ENCODE measurements around the gene PCED1A.

The PCED1A gene

DNA sequence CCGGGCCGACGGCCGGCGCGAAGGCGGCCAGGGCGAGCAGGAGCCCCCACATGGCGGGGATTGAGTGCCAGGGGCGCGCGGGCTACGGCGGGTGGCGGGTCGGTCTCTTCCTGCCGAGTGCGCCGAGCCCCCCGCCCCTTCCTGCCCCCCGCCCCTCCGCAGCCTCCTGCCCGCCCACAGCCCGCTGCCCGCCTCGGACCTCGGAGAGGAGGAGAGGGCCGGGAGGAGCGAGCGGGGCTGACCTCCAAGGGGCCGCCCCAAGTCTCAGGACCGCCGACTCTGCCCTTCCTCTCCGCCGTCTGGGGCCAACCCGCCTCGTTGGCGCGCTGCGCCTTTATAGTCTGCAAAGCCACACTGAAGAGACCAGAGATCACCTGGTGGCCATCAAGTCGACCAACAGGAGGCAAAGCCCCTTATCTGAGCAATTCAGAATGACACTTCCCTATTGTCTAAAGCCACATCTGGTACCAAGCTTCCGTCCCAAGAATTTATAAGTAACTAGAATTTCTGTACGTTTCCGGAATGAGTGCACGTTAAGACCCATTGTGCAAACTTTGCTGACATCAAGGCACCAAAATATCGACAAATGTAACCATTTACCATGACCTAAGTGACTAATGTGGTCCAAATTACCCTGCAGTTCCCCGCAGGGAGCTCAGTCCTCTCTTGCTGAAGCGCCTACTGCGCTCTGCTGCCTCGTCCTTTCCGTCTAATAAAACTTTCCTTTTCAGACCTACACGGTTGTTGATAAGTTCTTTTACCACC is 39.8 kb downstream of the PCED1A start, which contains the start of gene CPXM1:
Gene CPXM1, minus strand, starts transcription at position 107 of the 765 bp plus-strand sequence. Its CDS starts 55 bp downstream, at position 52.
- FAIRE-seq, result no peak

DNA sequence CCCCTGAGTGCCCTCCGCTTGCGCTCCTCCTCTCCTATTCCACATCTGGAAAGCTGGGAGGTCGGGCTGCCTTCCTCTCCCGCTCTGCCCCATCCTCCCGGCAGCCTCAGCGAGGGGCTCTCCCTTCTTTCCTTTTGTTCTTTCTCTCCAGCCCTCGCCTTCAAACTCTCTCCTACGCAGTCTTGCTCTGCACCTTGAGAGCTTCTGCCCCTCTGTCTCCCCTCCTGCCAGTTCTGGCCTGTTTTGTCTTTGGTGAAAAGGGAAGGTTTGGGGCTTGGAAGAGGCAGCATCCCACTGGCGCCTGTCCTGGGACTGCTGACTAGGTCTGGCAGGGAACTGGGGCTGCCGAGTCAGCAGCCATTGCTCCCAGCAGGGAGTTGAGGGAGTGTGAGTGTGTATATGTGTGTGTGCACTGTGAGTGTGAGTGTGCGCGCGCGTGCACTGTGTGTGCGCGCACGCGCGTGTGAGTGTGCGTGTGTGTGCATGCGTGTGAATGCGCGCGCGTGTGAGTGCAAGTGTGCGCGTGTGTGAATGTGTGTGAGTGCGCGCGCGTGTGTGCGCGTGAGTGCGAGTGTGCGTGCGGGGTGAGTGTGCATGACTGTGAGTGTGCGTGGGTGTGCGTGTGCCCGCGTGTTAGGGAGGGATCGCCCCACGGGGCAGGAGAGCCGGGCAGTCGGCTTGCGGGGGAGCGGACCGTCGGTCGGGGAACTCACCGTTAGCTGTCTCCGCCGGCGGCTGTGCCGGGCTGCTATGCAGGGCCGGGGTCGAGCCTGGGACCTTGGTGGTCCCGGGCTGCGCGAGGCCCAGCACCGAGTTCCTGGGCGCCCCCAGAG is 40.6 kb downstream of the PCED1A start:
- FAIRE-seq, result no peak

- no peak for FAIRE-seq
These were observed 41.2 kb downstream of the PCED1A start for GRCh38 chr20:2799271-2799670.

DNA sequence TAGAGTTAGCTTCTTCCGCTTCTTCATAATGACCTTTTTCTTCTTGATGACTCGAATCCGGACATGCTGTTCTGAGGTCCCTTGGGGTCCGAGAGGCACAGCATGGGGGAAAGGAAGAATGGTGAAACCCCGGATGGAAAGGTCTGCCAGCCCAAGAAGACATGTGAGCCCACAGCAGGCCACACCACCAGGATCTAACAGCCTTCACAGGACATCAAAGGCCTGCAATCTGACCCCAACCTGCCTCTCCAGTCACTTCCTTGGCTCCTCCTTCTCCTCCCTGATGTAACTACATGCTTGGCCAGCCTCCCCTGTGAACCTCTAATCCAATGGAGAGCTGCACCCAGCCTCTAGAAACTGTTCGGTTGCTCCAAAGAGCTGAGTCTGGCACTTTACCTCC is 41.6 kb downstream of the PCED1A start:
- FAIRE-seq, result no peak

- FAIRE-seq, result no peak
These were observed 42.2 kb downstream of the PCED1A start for GRCh38 chr20:2798095-2798805.

DNA sequence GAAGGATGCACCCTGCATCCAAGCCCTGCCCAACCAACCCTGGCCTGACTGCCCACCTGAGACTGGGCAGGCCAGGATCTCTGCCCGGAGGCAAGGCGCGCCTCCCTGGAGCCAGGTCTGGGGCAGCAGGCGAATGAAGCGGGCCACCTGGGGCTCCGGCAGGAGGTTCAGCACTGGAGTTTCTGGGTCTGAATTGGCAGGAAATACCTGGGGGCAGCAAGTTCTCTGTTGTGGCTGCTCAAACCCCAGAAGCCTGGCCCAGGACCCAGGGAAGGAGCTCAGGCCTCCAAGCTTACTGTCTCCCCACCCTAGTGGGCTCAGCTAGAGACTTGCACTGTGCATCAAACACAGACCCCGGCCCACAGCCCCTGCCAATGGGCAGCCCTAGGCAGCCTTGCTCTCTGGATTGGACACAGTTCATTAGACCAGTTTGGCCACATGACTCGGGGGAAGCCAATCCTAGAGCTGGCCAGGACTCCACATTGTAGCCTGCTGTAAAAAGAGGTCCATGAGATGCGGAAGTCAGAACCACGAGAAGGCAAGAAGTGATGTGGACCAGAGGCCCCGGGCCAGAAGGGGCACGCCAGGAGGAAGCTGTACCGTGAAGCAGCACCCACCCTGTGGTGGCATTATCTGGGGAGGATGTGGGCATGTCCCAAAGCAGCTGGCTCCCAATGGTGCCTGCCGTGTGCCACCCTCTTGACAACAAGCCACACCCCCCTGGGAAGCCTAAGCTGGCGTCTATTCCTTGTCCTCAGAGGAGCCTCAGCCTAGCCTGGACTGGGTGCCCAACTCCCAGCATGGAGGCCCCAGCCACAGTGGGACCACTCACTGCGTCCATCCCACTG is 43.1 kb downstream of the PCED1A start:
- FAIRE-seq, result no peak

- FAIRE-seq, result no peak
These were observed 44.3 kb downstream of the PCED1A start for GRCh38 chr20:2796011-2796660.

DNA sequence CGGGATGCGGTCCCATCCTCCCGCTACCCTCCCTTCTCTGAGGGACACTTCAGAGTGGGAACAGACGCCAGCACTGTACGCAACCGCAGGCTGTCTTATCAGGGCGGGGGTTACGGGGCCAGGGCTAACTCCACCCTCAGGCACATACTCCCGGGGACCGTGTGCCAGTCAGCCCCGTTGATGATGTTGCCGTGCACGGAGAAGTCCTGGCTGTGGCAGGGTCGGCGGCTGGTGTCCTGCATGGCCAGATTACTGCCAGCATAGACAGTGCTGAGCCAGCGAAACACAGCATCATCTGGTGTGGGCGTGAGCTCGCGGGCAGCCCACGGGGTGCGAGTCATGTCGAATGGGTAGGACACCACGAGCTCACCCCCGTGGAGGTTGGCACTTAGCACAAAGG is 45.0 kb downstream of the PCED1A start:
- no peak for FAIRE-seq

GRCh38 chr20:2794866-2795447 is 45.5 kb downstream of the PCED1A start:
- no peak for FAIRE-seq

- FAIRE-seq, result no peak
These were observed 46.2 kb downstream of the PCED1A start for GRCh38 chr20:2794202-2794748.

GRCh38 chr20:2793471-2793870 is 47.0 kb downstream of the PCED1A start:
- FAIRE-seq, result no peak

Data from islet of Langerhans (tissue), 1 donor.